Activated CD4-positive, alpha-beta T cell treated with anti-CD3 and anti-CD28 coated beads, Interleukin-2, amount 50 U/mL, for 1 hour (primary cell): ENCODE measurements around the gene TBCK.
A peak's percentile ranks its signal among the peaks of the same experiment; 100 is the strongest.
"Not testable (repeated sequence)": the region's sequence is repeated elsewhere in the genome, so short reads cannot be mapped to it uniquely, and the experiment has no call there.

Source experiments
- DNase-seq: peaks from one replicate; pipeline ENCODE4 v3.0.0-alpha.2; 2020

The TBCK gene

DNA sequence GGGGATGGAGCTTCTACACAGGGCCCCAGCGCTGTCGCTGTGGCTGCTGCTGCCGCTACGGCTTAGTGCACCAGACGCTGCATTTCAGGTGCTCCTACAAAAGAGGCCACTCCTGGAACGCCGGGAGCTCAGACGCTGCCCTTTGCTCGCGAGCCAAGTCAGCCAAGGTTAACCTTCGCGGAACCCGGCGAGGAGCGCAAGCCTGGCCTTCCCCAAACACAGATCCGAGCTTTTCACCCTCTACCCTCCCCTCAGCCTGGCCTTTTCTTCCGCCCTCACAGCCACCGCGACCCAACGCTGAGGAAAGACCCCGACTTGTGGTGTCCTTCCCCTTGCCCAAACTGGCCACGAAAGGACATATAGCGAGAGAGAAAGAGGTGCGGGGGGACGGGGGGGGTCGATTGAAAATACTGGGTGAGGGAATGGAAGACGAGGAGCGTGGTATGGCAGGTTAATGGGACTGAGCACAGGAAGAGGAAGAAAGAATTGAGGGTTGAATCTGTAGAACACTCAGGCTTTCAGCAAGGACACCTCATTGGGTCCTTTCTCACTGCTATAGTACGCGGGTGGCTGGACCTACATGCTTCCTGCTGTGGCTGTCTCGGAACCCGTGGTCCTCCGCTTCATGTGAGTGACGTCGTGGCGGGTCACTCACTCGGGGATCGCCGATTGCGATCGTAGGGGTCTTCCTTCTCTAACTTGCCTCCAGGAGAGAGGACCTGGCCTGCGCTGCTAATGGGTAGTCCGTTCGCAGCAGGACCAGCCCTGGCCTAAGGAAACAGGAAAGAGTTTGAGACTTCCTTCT is at the start of gene TBCK, which contains the start of gene AIMP1:
Gene TBCK, minus strand, starts transcription at position 242 of the 805 bp plus-strand sequence. CDS start 7,249 bp downstream, outside the sequence.
Gene AIMP1, plus strand, starts transcription at position 583 of the 805 bp plus-strand sequence. CDS start 8,460 bp downstream, outside the sequence.
- DNase-seq: peak; percentile 85

DNA sequence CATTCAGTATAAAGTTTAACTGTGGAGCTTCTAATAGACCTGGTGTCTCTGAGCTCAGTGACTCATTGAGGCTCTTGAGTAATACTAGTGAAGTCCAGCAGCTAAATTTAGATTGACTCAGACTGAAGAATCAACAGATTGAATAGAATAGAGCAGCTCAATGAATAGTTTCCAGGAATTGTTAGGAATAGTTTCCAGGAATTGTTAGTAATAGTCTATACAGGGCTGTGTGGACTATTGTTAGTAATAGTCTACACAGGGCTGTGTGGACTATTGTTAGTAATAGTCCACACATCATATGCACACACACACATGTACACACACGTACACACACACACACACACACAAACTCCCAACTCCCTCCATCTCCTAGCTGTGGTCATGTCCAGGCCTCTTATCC is 49.6 kb upstream of the TBCK start:
- no peak for DNase-seq

DNA sequence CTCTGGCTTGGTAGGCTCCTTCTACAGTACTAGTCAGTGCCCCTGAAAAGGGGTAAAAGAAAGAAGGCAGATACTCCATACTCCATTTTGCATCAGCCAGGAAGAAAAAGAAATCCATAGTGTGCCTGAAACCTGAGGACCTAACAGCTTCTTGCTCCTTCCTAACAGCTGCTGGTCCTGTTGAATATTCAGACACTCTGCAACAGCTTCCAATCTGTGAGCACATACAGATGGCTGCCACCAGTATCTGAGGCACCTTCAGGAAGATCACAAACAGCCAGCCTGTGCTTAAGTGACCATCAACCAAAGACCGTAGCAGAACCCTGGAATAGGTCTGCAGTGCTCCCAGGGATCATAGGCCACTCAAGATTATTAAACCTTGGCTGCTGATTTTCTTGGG is 48.3 kb upstream of the TBCK start:
- DNase-seq: no peak

DNA sequence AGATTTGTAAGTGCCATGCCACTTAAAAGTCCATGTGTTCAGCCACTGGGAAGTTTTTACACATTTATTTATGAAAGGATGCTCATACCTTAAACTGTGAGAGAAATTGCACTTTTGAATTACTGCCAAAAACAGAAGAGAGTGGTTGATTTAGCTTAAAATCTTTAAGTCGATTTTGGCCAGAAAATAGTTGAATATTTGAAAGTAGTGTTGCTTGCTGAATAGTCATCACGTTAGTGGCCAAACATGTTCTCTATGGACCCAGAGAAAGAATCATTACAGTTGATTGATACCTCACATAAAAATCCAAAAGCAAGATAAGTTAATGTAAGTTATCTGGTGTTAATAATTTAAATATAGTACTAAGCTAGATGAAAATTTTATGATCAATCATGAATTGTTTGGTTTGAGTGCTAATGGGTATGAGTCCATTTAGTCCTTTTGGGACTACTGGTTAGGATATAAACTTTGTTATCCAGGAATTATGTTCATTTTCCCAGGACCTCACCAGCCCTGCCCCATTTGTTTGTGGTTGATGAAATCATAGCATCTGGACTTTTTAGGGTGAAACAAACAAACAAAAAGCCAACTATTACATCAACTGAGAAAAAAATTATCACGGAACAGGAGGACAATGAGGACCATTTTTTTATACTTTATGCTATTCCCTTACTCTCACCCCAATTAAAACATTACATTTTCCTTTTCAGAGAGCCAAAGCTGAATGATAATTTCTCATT is 46.2 kb upstream of the TBCK start:
- DNase-seq: no peak

DNA sequence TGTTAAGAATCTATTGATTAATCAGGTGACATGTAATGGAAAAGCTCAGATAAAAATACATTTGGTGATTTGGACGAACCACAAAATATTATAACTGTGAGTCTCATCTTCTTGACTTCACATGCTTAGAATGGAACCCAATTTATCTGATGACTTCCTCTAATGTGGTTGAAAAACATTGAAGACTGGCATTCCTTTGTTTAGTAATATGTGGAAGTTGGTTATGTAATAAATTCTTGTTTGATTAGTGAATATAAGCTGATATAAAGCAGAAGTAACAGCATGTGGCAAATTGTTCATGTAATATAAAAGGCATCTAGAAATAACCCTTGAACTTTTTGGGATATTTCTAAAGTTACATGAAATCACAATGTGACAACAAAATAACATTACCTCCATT is 42.9 kb upstream of the TBCK start:
- DNase-seq: no peak

DNA sequence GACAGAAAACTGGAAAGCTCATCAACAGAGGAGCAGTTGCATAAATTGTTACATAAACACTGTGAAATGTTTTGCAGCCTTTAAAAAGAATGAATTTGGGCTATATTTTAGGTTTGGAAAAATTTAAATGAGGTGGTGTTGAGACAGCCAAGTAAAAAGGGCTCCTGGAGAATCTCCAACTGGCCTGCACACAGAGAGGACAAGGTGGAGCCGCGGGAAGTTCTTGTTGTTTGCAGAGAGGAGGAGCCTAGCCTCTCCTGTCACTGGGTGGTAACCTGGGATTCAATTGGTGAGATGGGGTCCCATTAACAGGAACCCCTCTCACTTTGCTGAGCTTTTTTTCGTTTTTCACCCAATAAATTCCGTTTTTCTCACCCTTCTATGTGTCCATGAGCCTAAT is 39.2 kb upstream of the TBCK start:
- DNase-seq: no peak

DNA sequence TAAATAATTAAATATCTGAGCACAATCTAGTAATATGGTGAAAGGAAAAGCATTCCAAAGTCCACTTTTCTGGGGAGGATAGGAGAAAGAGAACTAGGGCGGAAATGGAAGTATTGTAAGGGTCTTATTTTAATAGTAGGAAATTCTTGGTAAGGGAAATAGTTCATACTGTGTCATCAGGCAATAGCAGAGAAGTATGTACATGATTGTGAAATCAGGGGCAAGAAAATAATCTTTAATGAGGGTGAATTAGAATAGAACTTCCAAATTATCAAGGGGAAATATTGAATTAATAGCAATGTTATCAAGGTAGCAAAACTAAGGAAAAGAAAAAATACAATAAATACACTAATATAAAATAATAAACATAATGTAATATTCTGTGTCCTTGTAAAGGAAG is 37.8 kb upstream of the TBCK start:
- no peak for DNase-seq

DNA sequence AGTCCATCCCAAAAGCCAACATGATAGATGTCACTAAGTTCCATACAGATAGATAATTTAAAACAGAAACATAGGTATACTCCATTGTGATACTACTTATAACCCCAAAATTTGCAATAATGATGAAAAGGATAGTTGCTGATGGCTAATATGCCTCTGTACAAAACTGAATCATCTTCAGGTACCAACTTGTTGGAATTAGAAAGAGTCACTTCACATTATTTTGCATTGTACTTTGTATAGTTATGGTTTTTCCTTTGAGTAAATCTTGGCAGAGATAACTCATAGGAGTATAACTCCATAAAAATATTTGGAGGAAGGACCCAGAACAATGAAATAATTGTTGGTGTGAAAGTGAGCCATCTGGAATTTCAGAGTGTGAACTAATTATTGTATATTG is 35.0 kb upstream of the TBCK start:
- DNase-seq: no peak

DNA sequence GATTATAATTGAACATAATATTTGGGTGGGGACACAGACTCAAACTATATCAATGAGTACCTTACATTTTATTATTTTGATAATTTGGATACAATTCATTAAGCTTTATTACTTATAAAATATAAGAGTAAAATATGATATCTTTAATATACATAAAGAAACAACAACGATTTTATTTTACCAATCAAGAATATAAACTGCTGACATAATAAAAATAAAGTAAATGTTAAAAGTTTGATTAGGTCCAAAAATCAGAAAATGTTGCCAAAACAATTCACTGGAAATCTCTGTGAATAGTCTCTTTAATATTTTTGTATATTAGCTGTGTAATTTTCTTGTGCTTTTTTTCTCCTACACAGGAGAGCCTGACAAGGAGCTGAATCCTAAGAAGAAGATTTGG is 31.2 kb upstream of the TBCK start:
- DNase-seq: no peak

DNA sequence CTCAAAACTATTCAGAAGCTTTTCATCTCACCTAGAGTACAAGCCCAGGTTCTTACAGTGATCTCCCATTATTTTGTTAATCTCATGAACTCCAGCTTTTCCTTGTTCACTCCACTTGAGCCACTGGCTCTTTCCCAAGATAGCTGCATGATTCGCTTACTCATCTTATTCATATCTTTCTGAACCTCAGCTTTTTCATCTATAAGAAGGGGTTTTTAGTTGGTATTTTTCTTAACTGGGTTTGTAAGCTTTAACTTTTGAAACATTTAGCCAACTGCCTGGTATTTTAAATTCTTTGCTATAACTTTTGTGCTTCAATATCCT is 28.6 kb upstream of the TBCK start:
- no peak for DNase-seq

DNA sequence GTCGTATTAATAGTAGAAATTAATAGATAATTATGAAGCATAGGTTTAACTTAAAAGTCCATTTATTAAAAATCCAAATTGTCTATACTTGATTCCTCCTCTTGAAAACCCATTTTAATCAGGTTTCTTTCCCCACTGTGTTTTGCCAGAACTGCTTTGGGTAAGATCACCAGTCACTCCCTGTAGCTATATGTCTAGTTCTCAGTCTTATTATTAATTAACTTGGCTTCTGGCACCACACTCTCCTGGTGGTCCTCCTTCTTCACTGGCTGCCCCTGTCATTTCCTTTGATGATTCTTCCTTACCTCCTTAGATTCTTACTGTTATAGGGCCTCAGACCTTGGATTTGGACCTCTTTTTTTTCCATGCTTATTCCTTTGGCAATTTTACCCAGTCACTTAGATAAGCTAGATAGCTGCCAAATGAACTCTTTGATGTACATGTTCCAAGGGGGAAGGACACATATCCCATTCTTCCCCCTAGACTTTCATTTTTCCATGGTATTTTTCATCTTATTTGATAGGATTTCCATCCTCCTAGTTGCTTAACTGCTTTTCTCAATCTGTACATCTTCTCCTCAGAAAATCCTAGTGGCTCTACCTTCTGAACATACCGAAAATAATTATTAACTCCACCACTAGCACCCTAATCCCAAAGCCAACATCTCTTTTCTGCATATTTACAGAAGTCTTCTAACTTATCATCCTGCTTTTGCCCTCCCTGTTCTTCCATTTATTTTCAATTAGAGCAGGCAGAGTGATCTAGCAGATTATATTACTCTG is 28.0 kb upstream of the TBCK start:
- no peak for DNase-seq

DNA sequence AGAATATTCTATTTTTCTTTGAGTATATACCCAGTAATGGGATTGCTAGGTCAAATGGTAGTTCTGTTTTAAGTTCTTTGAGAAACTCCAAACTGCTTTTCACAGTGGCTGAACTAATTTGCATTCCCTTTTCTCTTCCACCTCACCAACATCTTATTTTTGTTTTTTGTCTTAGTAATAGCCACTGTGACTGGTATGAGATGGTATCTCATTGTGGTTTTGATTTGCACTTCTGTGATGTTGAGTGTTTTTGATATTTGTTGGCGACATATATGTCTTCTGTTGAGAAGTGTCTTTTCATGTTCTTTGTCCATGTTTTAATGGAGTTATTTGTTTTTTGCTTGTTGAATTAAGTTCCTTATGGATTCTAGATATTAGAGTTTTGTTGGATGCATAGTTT is 24.8 kb upstream of the TBCK start:
- DNase-seq: no peak

DNA sequence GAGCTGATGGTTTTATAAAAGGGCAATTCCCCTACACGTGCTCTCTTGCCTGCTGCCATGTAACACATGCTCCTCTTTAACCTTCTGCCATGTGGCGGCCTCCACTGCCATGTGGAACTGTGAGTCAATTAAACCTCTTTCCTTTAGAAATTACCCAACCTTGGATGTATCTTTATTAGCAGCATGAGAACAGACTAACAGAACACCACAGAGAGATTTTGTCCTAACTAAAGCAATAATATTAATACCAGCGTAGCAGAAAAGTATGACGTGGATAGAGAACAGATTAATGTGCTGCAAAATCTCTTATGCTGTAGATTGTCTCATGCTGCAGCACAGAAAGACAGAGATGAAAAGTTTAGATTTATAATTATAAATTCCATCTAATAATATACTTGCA is 23.4 kb upstream of the TBCK start:
- no peak for DNase-seq

DNA sequence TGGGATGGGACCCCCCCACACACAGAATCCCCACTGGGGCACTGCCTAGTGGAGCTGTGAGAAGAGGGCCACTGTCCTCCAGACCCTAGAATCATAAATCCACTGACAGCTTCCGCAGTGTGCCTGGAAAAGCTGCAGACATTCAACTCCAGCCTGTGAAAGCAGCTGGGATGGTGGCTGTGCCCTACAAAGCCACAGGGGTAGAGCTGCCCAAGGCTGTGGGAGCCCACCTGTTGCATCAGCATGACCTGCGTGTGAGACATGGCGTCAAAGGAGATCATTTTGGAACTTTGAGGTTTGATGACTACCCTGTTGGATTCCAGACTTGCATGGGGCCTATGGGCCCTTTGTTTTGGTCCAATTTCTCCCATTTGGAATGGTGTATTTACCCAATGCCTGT is 22.7 kb upstream of the TBCK start:
- no peak for DNase-seq

DNA sequence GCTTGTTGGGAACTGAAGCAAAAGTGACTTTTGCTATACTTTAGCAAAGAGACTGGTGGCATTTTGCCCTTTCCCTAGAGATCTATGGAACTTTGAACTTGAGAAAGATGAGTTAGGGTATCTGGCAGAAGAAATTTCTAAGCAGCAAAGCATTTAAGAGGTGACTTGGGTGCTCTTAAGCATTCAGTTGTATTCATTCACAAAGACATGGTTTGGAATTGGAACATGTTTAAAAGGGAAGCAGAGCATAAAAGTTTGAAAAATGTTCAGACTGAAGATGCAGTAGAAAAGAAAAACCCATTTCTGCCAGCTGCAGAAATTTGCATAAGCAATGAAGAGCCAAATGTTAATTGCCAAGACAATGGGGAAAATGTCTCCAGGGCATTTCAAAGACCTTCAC is 21.9 kb upstream of the TBCK start:
- no peak for DNase-seq

DNA sequence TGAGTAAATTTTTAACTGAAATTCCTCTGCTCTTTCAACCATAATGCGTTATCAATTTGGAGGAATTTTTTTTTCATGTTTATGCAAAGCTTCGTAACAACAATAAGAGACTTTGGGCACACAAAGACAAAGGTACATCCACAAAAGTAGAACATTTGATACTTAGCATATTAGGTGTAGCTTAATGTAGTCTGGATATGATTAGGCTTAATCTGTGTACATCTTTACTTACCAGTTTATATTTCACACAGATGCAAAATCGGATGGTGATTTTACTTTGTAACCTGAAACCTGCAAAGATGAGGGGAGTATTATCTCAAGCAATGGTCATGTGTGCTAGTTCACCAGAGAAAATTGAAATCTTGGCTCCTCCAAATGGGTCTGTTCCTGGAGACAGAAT is 20.6 kb upstream of the TBCK start:
- no peak for DNase-seq

DNA sequence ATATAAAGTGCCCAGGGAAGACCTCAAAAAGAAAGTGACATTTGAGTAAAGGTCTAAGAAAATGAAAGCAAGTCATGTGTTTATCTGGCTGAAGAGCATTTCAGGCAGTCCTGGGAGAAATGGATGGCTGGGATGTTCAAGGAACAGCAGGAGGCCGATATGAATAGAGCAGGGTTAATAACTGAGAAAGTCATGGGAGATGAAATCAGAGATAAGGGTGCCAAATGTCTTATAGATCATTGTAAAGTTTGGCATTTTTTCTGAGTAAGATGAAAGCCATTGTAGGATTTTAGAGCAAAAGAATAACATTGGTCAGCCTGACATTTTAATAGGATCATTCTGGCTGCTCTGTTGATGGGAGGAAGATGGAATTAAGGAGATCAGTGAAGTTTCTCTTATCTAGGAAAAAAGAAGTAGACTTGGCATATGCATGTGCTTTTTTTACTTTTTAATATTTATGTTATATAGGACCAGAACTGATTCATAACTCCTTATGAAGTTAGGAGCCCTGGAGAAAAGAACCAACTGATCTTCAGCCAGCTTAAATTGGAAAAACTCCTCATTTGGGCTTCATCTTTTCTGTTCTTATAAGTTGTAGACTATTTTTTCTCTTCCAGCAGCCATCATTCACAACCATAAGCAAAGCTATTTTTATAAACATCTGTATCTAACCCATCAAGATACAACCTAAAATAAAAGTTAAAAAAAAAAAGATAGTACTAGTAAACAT is 18.9 kb upstream of the TBCK start:
- no peak for DNase-seq

DNA sequence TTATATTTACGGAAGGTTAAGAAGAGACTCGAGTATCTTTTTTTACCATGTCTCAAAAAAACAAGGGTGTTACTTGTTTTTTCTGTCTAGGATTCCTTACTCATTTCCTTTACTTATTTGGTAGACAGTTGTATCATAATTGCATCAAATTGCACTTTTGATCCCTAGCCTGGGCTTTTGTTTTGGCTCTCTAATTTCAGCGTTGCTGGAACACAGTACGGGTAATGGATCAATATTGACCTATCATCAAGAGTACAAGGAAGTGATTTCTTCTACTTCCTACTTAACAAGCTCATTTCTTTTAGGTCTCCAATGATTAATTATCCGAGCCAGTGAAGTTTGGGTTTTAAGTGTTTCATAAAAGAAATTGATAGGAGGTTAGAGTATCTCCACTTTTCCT is 17.2 kb upstream of the TBCK start:
- DNase-seq: no peak

DNA sequence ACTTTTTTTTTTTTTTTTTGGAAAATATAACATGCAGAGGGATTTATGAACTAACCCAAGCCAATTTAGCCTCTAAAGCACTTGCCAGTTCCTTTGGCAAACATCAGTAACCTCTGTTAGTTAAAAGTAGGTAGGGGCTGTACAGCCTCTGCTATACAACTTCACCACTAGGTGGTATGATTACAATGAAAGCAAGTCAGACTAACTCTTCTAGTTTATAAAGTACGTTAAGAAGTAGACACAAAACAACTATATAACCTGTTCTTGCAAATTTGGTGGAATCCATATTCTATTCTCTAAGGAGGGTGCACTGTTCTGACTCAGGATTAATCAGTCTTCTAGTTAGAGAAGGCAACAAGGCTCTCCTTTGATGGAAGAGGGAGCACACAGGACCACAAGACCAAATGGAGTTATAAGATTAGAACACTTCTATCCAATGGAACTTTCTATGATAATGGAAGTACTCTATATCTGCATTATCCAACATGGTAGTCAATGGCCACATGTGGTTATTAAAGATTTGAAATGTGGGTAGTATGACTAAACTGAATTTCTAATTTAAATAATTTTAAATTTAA is 13.1 kb upstream of the TBCK start:
- no peak for DNase-seq

DNA sequence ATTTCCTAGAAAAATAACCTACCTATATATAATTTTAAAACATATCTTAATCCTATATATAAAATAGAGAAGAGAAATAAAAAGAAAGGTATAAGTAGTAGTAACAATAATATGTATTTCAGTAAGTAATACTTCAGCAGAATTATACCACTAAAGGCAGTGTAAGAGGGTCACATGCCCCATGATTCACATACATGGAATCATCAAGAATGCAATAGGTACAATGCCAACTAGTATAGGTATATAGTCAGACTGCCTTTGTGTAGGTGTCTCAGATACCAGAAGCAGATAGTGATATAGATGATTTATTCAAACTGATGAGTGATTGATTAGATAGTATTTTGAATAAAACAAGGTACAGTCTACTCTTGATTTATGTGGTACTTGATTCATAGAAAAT is 9.8 kb upstream of the TBCK start:
- DNase-seq: no peak

DNA sequence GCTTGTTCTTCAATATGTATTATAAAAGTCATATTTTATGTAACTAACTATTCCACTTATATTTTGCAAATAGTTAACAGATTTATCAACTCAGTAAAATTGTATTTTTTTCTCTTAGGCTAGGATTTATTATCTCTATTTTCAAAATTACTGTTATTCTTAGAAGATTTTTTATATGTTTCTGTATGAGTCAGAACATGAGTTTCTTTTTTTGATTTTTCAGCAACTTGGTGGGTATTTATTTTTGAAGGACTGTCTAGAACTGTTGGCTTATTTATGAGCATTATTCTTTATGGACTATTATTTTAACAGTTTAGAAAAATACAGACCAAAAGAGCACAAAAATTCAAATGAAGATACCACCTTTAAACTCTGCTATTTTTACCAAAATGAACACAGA is 7.1 kb upstream of the TBCK start:
- no peak for DNase-seq

DNA sequence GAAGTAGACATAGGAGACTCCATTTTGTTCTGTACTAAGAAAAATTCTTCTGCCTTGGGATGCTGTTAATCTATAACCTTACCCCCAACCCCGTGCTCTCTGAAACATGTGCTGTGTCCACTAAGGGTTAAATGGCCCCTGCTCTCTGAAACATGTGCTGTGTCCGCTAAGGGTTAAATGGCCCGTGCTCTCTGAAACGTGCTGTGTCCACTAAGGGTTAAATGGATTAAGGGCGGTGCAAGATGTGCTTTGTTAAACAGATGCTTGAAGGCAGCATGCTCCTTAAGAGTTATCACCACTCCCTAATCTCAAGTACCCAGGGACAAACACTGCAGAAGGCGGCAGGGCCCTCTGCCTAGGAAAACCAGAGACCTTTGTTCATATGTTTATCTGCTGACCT is 5.8 kb upstream of the TBCK start:
- not testable (repeated sequence) for DNase-seq

DNA sequence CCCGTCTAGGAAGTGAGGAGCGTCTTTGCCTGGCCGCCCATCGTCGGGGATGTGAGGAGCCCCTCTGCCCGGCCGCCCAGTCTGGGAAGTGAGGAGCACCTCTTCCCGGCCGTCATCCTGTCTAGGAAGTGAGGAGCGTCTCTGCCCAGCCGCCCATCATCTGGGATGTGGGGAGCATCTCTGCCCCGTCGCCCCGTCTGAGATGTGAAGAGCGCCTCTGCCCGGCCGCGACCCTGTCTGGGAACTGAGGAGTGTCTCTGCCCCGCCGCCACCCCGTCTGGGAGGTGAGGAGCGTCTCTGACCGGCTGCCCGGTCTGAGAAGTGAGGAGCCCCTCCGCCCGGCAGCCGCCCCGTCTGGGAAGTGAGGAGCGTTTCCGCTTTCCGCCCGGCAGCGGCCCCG is 5.2 kb upstream of the TBCK start:
- not testable (repeated sequence) for DNase-seq
